ENCODE measurements around the gene TTYH3. TPM values are rescaled to one million over a fixed set of nuclear protein-coding genes. Genes with fewer than 3 reads are reported as not detected.
"Not testable (repeated sequence)": the region's sequence is repeated elsewhere in the genome, so short reads cannot be mapped to it uniquely, and the experiment has no call there.

TTYH3 gene
- total and polyA plus RNA-seq, 7 experiments from 2014 or later = 0.53 to 115 (median 18.1) TPM

DNA sequence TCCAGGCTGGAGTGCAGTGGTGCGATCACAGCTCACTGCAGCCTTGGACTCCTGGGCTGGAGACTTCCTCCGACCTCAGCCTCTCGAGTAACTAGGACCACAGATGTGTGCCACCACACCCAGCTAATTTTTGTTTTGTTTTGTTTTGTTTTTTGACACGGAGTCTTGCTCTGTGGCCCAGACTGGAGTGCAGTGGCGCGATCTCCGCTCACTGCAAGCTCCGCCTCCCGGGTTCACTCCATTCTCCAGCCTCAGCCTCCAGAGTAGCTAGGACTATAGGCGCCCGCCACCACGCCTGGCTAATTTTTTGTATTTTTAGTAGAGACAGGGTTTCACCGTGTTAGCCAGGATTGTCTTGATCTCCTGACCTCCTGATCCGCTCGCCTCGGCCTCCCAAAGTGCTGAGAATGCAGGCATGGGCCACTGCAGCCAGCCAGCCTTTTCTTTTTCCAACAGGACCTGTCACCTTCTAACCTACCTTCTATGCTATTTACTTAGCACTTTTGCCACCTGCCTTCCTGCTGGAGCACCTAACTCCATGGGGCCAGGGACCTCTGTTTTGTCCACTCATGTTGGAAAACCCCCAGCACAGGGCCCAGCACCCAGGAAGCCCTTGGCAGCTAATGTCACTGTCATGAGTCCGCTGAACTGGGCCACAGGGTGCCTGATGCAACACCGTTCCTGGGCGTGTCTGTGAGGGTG is 61.8 kb downstream of the TTYH3 start:
- Mint-ChIP-seq H3K4me1 (peaks cover under 1 to 16% (median 11%) of the 10 kb centered on the region in 7 donors), H3K27me3 (peaks cover 14 to 37% (median 17%) of the 10 kb centered on the region in 5 donors)
- H3K4me3 ChIP-seq (ENCODE audit: low read length); H3K9me3 ChIP-seq (ENCODE audit: control insufficient read depth in 2 of 3, low read length in 3 of 3); H3K9me3 Mint-ChIP-seq; CTCF ChIA-PET; H3K27ac ChIP-seq (ENCODE audit: low read depth, low read length); POLR2A ChIA-PET; H3K4me3 Mint-ChIP-seq; intact Hi-C loops (cut with micrococcal nuclease); H3K36me3 ChIP-seq (ENCODE audit: control insufficient read depth in 2 of 3, insufficient read depth in 3 of 3, low read length in 3 of 3); H3K36me3 Mint-ChIP-seq; H3K27ac Mint-ChIP-seq; DNase-seq: not testable (repeated sequence)
- Histone ChIP-seq H3K4me1 (ENCODE audit: control insufficient read depth in 2 of 2, insufficient read depth in 2 of 2, low read length in 2 of 2) (peaks cover 0 to 12% of the 10 kb centered on the region in 2 donors), H3K27me3 (ENCODE audit: control insufficient read depth in 2 of 2, insufficient read depth in 2 of 2, low read length in 2 of 2) (peaks cover 4 to 11% of the 10 kb centered on the region in 2 donors)
- peak; percentile 64 for ATAC-seq

DNA sequence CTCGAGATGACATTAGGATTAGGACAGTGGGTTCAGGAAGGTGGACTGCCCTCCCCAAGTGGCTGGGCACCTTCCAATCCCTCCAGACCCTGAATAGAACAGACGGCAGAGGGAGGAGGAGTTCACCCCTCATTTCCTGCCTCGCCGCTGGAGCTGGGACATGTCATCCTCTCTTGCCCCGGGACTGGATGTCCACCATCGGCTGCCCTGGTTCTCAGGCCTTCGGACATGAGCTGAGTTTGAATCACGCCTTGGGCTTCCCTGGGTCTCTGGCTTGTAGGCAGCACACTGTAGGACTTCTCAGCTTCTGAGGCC is 62.3 kb downstream of the TTYH3 start:
- CTCF ChIA-PET; H3K27me3 ChIP-seq (ENCODE audit: control insufficient read depth in 2 of 2, insufficient read depth in 2 of 2, low read length in 2 of 2); DNase-seq; H3K4me1 ChIP-seq (ENCODE audit: control insufficient read depth in 2 of 2, insufficient read depth in 2 of 2, low read length in 2 of 2); H3K27ac Mint-ChIP-seq; H3K9me3 Mint-ChIP-seq; H3K4me3 ChIP-seq (ENCODE audit: low read length); POLR2A ChIA-PET; H3K36me3 Mint-ChIP-seq; intact Hi-C loops (cut with micrococcal nuclease); H3K9me3 ChIP-seq (ENCODE audit: control insufficient read depth in 2 of 3, low read length in 3 of 3); H3K4me3 Mint-ChIP-seq; H3K27ac ChIP-seq (ENCODE audit: low read depth, low read length); H3K36me3 ChIP-seq (ENCODE audit: control insufficient read depth in 2 of 3, insufficient read depth in 3 of 3, low read length in 3 of 3); ATAC-seq: not testable (repeated sequence)
- Mint-ChIP-seq H3K4me1 (peaks cover 5 to 16% (median 12%) of the 10 kb centered on the region in 7 donors), H3K27me3 (peaks cover 9 to 32% (median 12%) of the 10 kb centered on the region in 5 donors)

DNA sequence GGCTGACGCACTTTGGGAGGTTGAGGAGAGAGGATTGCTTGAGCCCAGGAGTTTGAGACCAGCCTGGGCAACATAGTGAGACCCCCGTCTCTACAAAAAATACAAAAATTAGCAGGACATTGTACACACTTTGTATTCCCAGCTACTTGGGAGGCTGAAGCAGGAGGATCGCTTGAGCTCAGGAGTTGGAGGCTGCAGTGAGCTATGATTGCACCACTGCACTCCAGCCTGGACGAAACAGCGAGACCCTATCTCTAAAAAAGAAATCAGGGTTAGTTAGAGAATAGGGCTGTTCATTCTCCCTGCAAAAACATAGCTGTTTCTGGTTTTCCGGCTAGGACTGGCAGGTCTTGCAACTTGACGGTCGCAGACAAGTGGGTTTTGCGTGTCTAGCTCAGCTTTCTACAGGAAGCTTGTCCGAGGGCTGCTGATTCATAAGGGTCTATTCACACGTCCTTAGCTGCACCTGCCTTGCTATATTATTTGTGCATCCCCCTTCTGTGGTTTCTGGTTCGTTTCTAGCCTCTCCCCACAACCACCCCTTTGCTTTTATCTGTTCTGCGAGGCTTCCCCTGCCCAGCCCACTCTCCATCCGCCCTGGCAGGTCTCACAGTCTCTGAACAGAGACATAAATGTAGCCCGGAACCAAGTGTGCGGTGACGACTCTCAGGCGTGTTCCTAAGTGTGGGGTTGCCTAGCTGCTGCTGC is 66.9 kb downstream of the TTYH3 start:
- POLR2A ChIA-PET = interaction anchor here (0.8 to 1.6 kb wide), 5 partner anchors 12 to 190 kb away, joined by 3 to 14 read pairs (median 3); no protein-coding TSS in a partner anchor
- Histone ChIP-seq H3K4me1 (ENCODE audit: control insufficient read depth in 2 of 2, insufficient read depth in 2 of 2, low read length in 2 of 2) (peaks cover 15 to 16% of the 10 kb centered on the region in 2 donors), H3K36me3 (ENCODE audit: control insufficient read depth in 2 of 3, insufficient read depth in 3 of 3, low read length in 3 of 3) (no peaks in the 10 kb centered on the region), H3K27me3 (ENCODE audit: control insufficient read depth in 2 of 2, insufficient read depth in 2 of 2, low read length in 2 of 2) (no peaks in the 10 kb centered on the region), H3K4me3 (ENCODE audit: low read length) (peak overlapping the region; percentile 46), H3K27ac (ENCODE audit: low read depth, low read length) (no peak overlapping the region), H3K9me3 (ENCODE audit: control insufficient read depth in 2 of 3, low read length in 3 of 3) (no peaks in the 10 kb centered on the region)
- Mint-ChIP-seq H3K27me3 (peaks cover 0 to 20% (median 0%) of the 10 kb centered on the region in 5 donors), H3K36me3 (no peaks in the 10 kb centered on the region), H3K4me1 (peaks cover 16 to 29% (median 24%) of the 10 kb centered on the region in 7 donors), H3K4me3 (peak overlapping the region; percentile 46 to 88 (median 80)), H3K27ac (peak overlapping the region in 8 of 9 donors; percentile 0 to 89 (median 76)), H3K9me3 (peaks cover 0 to 2% (median 0%) of the 10 kb centered on the region in 11 donors)
- DNase-seq (peak in 8 of 9 donors; percentile 24 to 61 (median 59)), ATAC-seq (peak; percentile 90)
- CTCF ChIA-PET = interaction anchor here (0.6 to 2.7 kb wide), 4 partner anchors 12 to 309 kb away, joined by 3 to 17 read pairs (median 4); no protein-coding TSS in a partner anchor
- intact Hi-C loops (cut with micrococcal nuclease) = loop anchor here (1.0 to 2.0 kb wide), 2 partner anchors 11 to 18 kb away; no protein-coding TSS in a partner anchor

DNA sequence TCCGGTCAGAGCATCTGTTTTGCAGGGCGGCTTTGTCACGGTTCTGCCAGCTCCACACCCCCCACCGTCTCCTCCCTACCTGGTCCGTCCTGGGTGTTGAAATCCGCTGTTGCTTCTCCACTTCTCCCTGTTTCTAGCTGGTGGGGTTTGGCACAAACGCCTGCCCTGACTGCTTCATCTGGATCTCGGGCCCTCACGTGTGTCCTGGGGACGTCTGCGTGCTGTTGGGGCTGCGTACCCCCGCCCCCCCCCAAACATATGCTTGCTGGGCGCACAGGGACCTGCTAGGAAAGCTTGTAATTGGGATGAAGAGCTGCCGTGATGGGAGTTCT is 67.5 kb downstream of the TTYH3 start:
- Histone ChIP-seq H3K27ac (ENCODE audit: low read depth, low read length) (no peak overlapping the region), H3K27me3 (ENCODE audit: control insufficient read depth in 2 of 2, insufficient read depth in 2 of 2, low read length in 2 of 2) (no peaks in the 10 kb centered on the region), H3K36me3 (ENCODE audit: control insufficient read depth in 2 of 3, insufficient read depth in 3 of 3, low read length in 3 of 3) (no peaks in the 10 kb centered on the region), H3K4me1 (ENCODE audit: control insufficient read depth in 2 of 2, insufficient read depth in 2 of 2, low read length in 2 of 2) (peaks cover 15 to 16% of the 10 kb centered on the region in 2 donors), H3K4me3 (ENCODE audit: low read length) (peak overlapping the region; percentile 46), H3K9me3 (ENCODE audit: control insufficient read depth in 2 of 3, low read length in 3 of 3) (no peaks in the 10 kb centered on the region)
- ChIA-PET POLR2A (interaction anchor here (0.8 to 1.6 kb wide), 5 partner anchors 11 to 191 kb away, joined by 3 to 14 read pairs (median 3); no protein-coding TSS in a partner anchor), CTCF (interaction anchor here (0.6 to 2.7 kb wide), 4 partner anchors 11 to 651 kb away, joined by 3 to 17 read pairs (median 3); no protein-coding TSS in a partner anchor)
- no peaks in the 10 kb centered on the region for H3K36me3 Mint-ChIP-seq
- H3K9me3 Mint-ChIP-seq = peaks cover 0 to 2% (median 0%) of the 10 kb centered on the region in 11 donors
- no peak for ATAC-seq
- peak overlapping the region; percentile 57 to 88 (median 80) for H3K4me3 Mint-ChIP-seq
- peak overlapping the region in 7 of 9 donors; percentile 0 to 89 (median 75) for H3K27ac Mint-ChIP-seq
- intact Hi-C loops (cut with micrococcal nuclease) = loop anchor here (1.0 to 2.0 kb wide), 2 partner anchors 10 to 18 kb away; no protein-coding TSS in a partner anchor
- peaks cover 0 to 23% (median 0%) of the 10 kb centered on the region in 5 donors for H3K27me3 Mint-ChIP-seq
- DNase-seq = no peak
- peaks cover 16 to 29% (median 24%) of the 10 kb centered on the region in 7 donors for H3K4me1 Mint-ChIP-seq

DNA sequence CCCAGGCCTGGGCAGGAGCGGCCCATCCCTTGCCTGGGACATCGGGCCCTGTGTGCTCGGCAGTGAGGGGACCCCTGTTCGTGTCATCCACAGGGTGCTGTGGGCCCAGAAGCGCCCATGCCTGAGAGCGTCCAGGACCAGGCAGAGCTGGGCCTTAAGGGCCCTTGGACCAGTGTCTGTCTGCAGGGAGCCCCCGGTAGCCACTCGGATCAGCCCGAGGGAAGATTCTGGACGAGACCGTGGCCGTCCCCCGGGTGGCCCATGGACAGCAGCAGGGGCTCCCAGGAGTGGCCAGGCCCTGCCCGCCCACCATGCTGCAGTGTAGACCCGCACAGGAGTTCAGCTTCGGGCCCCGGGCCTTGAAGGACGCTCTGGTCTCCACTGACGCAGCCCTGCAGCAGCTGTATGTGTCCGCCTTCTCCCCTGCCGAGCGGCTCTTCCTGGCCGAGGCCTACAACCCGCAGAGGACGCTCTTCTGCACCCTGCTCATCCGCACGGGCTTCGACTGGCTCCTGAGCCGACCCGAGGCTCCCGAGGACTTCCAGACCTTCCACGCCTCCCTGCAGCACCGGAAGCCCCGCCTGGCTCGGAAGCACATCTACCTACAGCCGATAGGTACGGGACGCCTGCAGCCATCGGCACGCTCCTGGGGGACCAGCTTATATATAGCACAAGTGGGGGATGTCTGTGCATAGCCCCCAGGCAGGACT is 68.5 kb downstream of the TTYH3 start:
- DNase-seq (no peak), ATAC-seq (no peak)
- peaks cover 0 to 23% (median 0%) of the 10 kb centered on the region in 5 donors for H3K27me3 Mint-ChIP-seq
- H3K27ac Mint-ChIP-seq = peak overlapping the region in 3 of 9 donors; percentile 24 to 75 (median 56)
- Histone ChIP-seq H3K4me3 (ENCODE audit: low read length) (no peak overlapping the region), H3K36me3 (ENCODE audit: control insufficient read depth in 2 of 3, insufficient read depth in 3 of 3, low read length in 3 of 3) (no peaks in the 10 kb centered on the region), H3K9me3 (ENCODE audit: control insufficient read depth in 2 of 3, low read length in 3 of 3) (no peaks in the 10 kb centered on the region), H3K4me1 (ENCODE audit: control insufficient read depth in 2 of 2, insufficient read depth in 2 of 2, low read length in 2 of 2) (peaks cover 15 to 16% of the 10 kb centered on the region in 2 donors), H3K27me3 (ENCODE audit: control insufficient read depth in 2 of 2, insufficient read depth in 2 of 2, low read length in 2 of 2) (no peaks in the 10 kb centered on the region), H3K27ac (ENCODE audit: low read depth, low read length) (no peak overlapping the region)
- H3K4me1 Mint-ChIP-seq = peaks cover 16 to 29% (median 24%) of the 10 kb centered on the region in 7 donors
- H3K9me3 Mint-ChIP-seq = peaks cover 0 to 3% (median 0%) of the 10 kb centered on the region in 11 donors
- ChIA-PET POLR2A (interaction anchor here (0.7 to 1.3 kb wide), 2 partner anchors 16 to 18 kb away, joined by 5 to 6 read pairs; no protein-coding TSS in a partner anchor), CTCF (interaction anchor here (2.7 kb wide), 1 partner anchor 10 kb away, joined by 17 read pairs; no protein-coding TSS in a partner anchor)
- no peaks in the 10 kb centered on the region for H3K36me3 Mint-ChIP-seq
- peak overlapping the region in 1 of 10 donors; percentile 16 for H3K4me3 Mint-ChIP-seq
- intact Hi-C loops (cut with micrococcal nuclease) = no loop called here

DNA sequence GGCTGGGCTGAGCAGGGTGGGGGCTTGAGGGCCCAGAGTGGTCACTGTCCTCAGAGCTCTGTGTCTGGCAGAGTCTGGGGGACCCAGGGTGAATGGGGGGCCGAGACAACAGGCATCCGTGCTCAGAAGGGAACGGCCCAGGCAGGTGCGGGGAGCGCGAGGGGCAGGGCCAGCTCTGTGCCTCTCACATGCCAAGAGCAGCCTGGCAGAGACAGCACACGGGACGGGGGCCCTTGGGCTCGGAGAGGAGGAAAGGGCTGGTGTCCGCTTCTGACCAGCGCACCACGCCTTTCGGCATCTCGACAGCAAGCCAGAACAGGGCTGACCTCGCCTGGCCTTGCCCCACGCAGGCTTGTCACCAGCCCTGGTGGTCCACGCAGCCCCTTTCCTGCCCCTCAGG is 69.6 kb downstream of the TTYH3 start:
- Mint-ChIP-seq H3K27ac (no peak overlapping the region), H3K36me3 (no peaks in the 10 kb centered on the region), H3K4me3 (no peak overlapping the region), H3K9me3 (peaks cover 0 to 5% (median 0%) of the 10 kb centered on the region in 11 donors), H3K4me1 (peaks cover 16 to 29% (median 24%) of the 10 kb centered on the region in 7 donors), H3K27me3 (peaks cover 0 to 23% (median 0%) of the 10 kb centered on the region in 5 donors)
- DNase-seq (no peak), ATAC-seq (no peak)
- ChIA-PET CTCF (no interaction called here), POLR2A (no interaction called here)
- Histone ChIP-seq H3K4me1 (ENCODE audit: control insufficient read depth in 2 of 2, insufficient read depth in 2 of 2, low read length in 2 of 2) (peaks cover 15 to 16% of the 10 kb centered on the region in 2 donors), H3K36me3 (ENCODE audit: control insufficient read depth in 2 of 3, insufficient read depth in 3 of 3, low read length in 3 of 3) (no peaks in the 10 kb centered on the region), H3K9me3 (ENCODE audit: control insufficient read depth in 2 of 3, low read length in 3 of 3) (no peaks in the 10 kb centered on the region), H3K27ac (ENCODE audit: low read depth, low read length) (no peak overlapping the region), H3K27me3 (ENCODE audit: control insufficient read depth in 2 of 2, insufficient read depth in 2 of 2, low read length in 2 of 2) (no peaks in the 10 kb centered on the region), H3K4me3 (ENCODE audit: low read length) (no peak overlapping the region)
- intact Hi-C loops (cut with micrococcal nuclease) = no loop called here

Measured in naive thymus-derived CD4-positive, alpha-beta T cell (primary cell).